ENCODE measurements around the gene ZNF549.
"Not testable (repeated sequence)": the region's sequence is repeated elsewhere in the genome, so short reads cannot be mapped to it uniquely, and the experiment has no call there.

Gene ZNF549
- total RNA-seq, result 37.7 to 56.3 (median 43.2) reads per million in 4 experiments

DNA sequence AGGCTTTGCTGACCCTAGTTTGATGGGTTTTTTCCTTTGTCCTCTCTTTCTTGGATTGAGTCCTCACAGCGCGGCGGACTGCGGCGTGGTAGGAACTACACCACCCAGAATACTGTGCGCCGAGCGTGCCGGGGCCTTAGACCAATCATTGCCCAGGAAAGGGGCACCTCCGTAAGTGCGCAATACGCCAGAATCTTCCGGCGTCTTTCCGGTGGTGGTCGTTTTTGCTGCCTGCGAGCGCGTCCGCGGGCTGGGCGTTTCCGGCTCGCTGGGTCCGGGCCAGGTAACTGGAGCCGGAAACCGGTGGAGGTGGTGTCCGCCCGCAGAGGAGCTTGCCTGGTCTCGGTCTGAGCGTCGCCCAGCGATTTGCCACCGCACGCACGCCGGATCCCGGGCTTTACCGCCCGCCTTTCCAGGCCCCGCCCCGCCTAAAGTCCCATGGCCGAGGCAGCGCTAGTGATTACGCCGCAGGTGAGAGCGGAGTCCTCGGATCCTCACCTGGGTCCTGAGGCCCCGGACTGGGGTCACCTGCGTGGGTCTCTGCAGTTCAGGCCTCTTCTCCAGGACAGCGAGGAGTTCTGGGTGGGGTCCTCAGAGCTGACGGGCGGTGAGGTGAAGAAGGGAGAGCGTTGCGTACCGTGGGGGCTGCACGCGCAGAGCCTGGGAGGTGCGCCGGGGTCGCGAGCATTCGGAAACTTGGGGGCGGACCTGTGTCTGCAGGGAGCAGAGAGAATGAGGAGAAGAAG lies at the start of gene ZNF549:
Gene ZNF549, plus strand, starts transcription at position 221 of the 746 bp plus-strand sequence. Its CDS starts 218 bp downstream, at position 439.
- DNase-seq, result peak; percentile 82

DNA sequence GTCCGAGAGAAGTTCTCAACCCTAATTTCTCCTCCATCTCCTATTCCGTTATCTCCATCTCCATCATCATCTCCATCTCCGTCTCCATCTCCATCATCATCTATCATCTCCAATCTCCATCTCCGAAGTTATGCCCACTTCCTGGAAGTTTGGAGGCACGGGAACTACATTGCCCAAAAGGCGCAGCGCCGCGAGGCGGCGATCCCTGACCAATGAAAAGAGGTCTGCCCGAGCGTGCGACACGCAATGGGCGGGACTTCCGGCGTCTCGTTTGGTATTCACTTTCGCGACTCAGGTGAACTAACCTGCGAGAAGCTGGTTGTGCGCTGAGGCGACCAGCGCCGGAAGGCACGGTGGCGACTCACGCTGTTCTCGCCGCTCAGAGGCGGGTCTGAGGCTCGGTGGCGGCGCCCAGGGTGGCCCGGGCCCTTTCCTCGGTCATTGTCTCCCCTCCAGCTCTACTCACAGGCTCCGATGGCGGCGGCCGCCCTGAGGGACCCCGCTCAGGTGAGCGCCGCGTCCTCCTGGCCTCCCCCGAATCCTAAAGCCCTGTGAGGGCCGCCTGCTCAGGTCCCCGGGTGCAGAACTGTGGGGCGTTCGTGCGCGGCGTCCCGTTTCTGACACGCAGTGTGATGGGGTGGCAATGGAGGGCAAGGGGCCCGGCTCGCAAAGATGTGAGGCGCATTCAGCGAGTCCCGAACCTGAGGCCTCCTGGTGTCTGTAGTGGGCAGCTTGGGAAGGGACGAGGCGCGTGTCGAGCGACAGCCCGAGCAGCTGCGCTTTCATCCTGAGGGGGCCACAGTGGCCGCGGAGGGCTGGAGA lies 39.5 kb upstream of the ZNF549 start, which contains the start of gene ZNF419:
Gene ZNF419, plus strand, starts transcription at position 274 of the 822 bp plus-strand sequence. Its CDS starts 201 bp downstream, at position 475.
- peak; percentile 84 for DNase-seq

DNA sequence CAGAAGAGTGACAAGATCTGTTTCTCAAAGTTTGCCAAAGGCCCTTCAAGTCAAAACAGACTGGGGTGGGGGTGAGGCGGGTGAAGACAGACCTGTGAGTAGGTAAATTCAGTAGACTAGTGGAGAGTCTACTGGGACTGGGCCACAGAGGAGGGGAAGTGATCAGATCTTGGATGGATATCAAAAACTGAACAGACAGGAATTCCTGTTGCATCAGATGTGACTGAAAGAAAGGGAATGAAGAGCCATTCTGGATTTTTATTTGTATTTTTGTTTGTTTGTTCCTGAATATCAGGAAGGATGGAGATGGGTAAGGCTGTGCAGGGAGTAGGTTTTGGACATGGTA lies 38.9 kb upstream of the ZNF549 start:
- not testable (repeated sequence) for DNase-seq

- not testable (repeated sequence) for DNase-seq
Observed at GRCh38 chr19:57499332-57499679, 27.9 kb upstream of the ZNF549 start.

DNA sequence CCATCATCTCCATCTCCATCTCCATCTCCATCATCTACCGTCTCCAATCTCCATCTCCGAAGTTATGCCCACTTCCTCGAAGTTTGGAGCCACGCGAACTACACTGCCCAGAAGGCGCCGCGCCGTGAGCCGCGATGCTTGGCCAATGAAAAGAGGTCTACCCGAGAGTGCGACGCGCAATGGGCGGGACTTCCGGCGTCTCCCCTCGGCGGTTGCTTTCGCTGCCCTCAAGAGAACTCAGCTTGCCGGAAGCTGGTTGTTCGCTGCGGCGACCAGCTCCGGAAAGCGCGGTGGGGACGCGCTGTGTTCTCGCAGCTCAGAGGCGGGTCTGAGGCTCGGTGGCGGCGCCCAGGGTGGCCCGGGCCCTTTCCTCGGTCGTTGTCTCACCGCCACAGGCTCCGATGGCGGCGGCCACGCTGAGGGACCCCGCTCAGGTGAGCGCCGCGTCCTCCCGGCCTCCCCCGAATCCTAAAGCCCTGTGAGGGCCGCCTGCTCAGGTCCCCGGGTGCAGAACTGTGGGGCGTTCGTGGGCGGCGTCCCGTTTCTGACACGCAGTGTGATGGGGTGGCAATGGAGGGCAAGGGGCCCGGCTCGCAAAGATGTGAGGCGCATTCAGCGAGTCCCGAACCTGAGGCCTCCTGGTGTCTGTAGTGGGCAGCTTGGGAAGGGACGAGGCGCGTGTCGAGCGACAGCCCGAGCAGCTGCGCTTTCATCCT lies 27.3 kb upstream of the ZNF549 start, which contains the start of gene ZNF773:
Gene ZNF773, plus strand, starts transcription at position 259 of the 716 bp plus-strand sequence. Its CDS starts 143 bp downstream, at position 402.
- DNase-seq, result peak; percentile 87

GRCh38 chr19:57500400-57500799 lies 26.8 kb upstream of the ZNF549 start:
- DNase-seq, result not testable (repeated sequence)

GRCh38 chr19:57506163-57506562 lies 21.0 kb upstream of the ZNF549 start:
- no peak for DNase-seq

DNA sequence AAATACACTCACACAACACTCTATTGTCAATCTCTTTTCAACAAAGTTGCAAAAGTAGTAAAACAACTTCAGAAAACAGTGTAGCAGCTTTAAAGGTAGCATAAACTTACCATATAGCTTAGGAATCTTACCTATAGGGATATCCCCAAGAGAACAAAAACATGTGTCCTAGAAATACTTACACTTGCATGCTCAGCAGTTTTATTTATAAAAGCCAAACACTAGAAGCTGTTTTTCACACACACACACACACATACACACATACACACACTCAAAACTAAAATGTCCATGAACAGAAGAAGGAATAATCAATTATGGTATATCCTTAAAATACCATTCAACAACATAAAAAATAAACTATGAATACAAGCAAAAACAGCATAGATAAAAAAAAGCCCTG lies 15.7 kb upstream of the ZNF549 start:
- DNase-seq, result no peak

DNA sequence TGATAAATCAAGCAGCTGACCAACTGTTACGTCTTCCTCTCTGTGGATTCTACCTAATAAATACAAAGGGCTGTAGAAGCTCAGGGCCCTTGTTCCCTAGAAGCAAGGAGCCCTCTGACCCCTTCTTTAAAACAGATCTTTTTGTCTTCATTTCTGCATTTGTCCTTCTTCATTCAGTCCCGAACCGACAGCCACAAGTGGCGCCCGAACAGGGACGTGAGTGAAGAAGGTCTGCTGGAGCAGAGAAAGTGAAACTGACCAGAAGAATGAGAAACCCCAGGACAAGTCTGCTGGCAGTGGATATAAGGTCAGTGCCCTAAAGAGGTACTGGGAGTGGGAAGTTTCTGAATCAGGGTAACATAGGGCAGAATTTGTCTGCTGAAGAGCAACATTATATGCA lies 14.3 kb upstream of the ZNF549 start:
- DNase-seq, result no peak

DNA sequence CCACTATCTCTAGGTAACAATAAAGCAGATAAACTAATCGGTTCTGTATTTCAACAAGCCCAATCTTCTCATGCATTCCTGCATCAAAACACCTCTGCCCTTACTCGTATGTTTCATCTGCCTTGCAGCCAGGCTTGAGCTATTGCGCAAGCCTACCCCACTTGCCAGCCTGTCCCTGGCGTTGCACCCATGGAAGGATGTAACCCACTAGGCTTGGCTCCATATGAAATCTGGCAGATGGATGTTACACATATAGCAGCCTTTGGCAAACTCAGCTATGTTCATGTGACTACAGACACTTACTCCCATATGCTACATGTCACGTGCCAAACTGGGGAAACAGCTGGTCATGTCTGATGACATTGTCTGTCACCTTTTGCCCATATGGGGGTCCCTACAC lies 11.9 kb upstream of the ZNF549 start:
- DNase-seq, result no peak

GRCh38 chr19:57518021-57518420 lies 9.1 kb upstream of the ZNF549 start:
- not testable (repeated sequence) for DNase-seq

DNA sequence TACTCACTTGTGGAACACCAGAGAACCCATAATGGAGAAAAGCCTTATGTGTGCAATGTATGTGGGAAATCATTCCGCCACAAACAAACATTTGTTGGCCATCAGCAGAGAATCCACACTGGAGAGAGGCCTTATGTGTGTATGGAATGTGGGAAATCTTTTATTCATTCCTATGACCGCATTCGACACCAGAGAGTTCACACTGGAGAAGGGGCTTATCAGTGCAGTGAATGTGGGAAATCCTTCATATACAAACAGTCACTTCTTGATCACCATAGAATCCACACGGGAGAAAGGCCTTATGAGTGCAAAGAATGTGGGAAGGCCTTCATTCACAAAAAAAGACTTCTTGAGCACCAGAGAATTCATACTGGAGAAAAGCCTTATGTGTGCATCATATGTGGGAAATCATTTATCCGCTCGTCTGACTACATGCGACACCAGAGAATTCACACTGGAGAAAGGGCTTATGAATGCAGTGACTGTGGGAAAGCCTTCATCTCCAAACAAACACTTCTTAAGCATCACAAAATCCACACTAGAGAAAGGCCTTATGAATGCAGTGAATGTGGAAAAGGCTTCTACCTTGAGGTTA lies 10.9 kb downstream of the ZNF549 start:
- DNase-seq, result no peak

- DNase-seq, result no peak
Observed at GRCh38 chr19:57546513-57546912, 19.4 kb downstream of the ZNF549 start.

DNA sequence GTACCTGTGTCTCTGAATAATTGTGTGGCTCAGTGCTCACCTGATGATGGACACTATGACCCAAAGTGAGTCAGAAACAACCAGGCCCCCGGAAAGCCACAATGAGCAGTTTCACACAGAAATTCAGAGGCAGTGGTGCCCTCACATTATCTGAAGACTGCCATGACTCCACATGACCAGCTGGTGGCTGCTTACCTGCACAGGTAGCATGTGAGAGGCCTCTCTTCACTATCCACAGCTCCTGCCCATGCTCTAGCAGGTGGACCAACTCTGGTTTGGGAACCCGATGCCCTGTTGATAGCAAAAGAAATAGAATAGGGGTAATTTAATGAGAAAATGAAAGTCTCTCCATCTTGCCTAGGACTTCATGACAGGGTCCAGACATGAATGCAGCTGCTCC lies 25.3 kb downstream of the ZNF549 start:
- no peak for DNase-seq

- no peak for DNase-seq
Observed at GRCh38 chr19:57557659-57558058, 30.5 kb downstream of the ZNF549 start.

DNA sequence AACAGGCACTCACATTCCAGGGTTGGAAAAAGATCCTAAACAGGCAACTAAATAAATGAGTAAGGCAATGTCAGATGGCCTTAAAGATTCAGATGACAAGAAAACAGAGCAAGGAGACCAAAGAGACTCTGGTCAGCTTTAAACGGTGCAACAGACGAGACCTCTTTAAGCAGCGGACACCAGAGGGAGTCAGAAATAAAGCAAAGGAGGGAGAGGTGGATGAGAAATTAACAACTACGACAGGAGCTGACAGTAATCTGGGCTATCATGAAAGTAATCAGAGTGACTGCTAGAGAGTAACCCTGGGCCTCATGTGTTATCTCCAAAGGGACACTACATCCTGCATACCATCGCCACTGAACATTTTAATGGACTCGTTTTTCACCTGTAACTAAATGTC lies 31.4 kb downstream of the ZNF549 start:
- no peak for DNase-seq

- no peak for DNase-seq
Observed at GRCh38 chr19:57559008-57559403, 31.9 kb downstream of the ZNF549 start.

DNA sequence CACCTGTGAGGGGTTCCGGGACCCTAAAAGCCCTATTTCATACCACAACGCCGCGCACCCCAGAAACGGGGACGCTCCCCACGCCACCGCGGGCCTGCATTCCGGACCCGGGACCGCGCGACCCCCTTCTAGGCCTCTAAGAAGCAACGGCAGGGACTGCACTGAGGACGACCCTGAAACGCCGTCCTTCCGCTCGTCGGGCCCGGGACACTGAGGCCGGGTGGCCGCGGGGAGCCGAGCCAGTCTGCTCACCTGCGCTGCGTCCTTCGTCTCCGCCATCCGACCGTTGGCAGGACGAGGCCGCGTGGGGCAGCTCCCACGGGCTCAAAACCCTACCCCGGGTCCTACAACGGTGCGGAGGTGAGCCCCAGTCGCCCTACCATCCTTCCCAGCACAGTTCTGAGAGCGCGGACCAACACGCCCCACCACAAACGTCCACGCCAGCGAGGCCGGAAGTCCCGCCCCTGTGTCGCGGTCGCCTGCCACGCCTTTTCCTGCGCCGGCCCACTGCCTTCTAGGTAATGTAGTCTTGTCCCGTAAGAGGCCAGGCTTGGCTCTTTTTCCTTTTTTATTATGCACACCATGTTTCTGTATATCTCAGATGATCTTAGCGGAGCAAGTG lies 32.4 kb downstream of the ZNF549 start, which contains the start of gene ZNF550:
Gene ZNF550, minus strand, starts transcription at position 460 of the 622 bp plus-strand sequence. Its CDS starts 181 bp downstream, at position 279.
- DNase-seq, result peak; percentile 72

GRCh38 chr19:57560049-57560491 lies 32.9 kb downstream of the ZNF549 start:
- no peak for DNase-seq

DNA sequence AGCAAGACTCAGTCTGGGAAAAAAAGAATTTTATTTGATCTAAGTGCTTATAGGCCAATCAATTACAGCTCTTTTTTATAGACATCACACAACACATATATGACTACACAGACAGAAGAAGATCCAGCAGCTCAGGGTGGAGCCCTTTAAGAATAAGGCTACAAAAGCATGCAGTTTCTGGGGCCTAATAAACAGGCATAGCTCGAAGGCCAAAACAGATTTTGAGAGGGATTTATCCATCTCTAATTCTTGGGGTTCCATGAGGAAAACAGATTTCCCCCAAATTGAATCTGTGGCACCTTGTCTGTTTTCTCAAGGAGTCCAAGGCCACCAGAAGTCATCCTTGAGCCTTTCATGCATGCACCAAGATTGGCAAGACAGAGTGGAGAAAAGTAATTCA lies 36.4 kb downstream of the ZNF549 start:
- DNase-seq, result no peak

GRCh38 chr19:57566396-57567265 lies 39.5 kb downstream of the ZNF549 start:
- no peak for DNase-seq

All from effector CD8-positive, alpha-beta T cell (primary cell).